H9 (cell line): ENCODE data around the gene CA9. TPM values are rescaled to one million over a fixed set of nuclear protein-coding genes. Genes with fewer than 3 reads are reported as not detected.

Experiments used
- DNase-seq: peaks from one replicate; pipeline ENCODE4 v3.0.0-alpha.2; 2017
- H2AFZ ChIP-seq: one replicate; pipeline ENCODE4 v1.6.1; 2013; ENCODE audit warnings: mild to moderate bottlenecking, low read length, control low read depth, moderate library complexity
- H2AK5ac ChIP-seq: 2 replicates; pipeline ENCODE4 v1.6.1; 2013; ENCODE audit warnings: low read length, control low read depth, mixed read lengths; ENCODE audit not compliant: insufficient read length
- H2BK120ac ChIP-seq: one replicate; pipeline ENCODE4 v1.6.1; 2013; ENCODE audit warnings: low read depth, mild to moderate bottlenecking, low read length, control low read depth, inconsistent platforms; ENCODE audit not compliant: poor library complexity, severe bottlenecking
- H2BK12ac ChIP-seq: 2 replicates; pipeline ENCODE4 v1.6.1; 2013; ENCODE audit warnings: low read length, control low read depth, mixed read lengths, low read depth; ENCODE audit not compliant: insufficient read length
- H2BK15ac ChIP-seq: 2 replicates; pipeline ENCODE4 v1.6.1; 2013; ENCODE audit warnings: low read depth, low read length, control low read depth
- H2BK20ac ChIP-seq: one replicate; pipeline ENCODE4 v1.6.1; 2013; ENCODE audit warnings: low read depth, mild to moderate bottlenecking, low read length, control low read depth, inconsistent platforms; ENCODE audit not compliant: poor library complexity, severe bottlenecking
- H2BK5ac ChIP-seq: 2 replicates; pipeline ENCODE4 v1.6.1; 2013; ENCODE audit warnings: low read length, control low read depth, mixed read lengths; ENCODE audit not compliant: insufficient read length
- H3K14ac ChIP-seq: 2 replicates; pipeline ENCODE4 v1.6.1; 2013; ENCODE audit warnings: low read length, control low read depth; ENCODE audit not compliant: insufficient read depth
- H3K18ac ChIP-seq: 2 replicates; pipeline ENCODE4 v1.6.1; 2013; ENCODE audit warnings: low read depth, mild to moderate bottlenecking, mixed read lengths, low read length, control low read depth; ENCODE audit not compliant: insufficient read length
- H3K23ac ChIP-seq: 2 replicates; pipeline ENCODE4 v1.6.1; 2013; ENCODE audit warnings: low read length, control low read depth, mixed read lengths, low read depth; ENCODE audit not compliant: insufficient read length
- H3K23me2 ChIP-seq: 2 replicates; pipeline ENCODE4 v1.6.1; 2013; ENCODE audit warnings: low read depth, mild to moderate bottlenecking, mixed read lengths, low read length, control low read depth; ENCODE audit not compliant: insufficient read length, poor library complexity, severe bottlenecking
- H3K27ac ChIP-seq: 2 replicates; pipeline ENCODE4 v1.5.1; 2013; ENCODE audit warnings: low read length, control low read depth, mixed read lengths, low read depth; ENCODE audit not compliant: insufficient read length
- H3K27me3 ChIP-seq: 2 replicates; pipeline ENCODE4 v1.6.1; 2013; ENCODE audit warnings: low read length, control low read depth, inconsistent platforms; ENCODE audit not compliant: insufficient read depth
- H3K4ac ChIP-seq: 2 replicates; pipeline ENCODE4 v1.6.1; 2013; ENCODE audit warnings: low read depth, mild to moderate bottlenecking, control low read depth, inconsistent platforms, low read length, moderate library complexity
- H3K4me1 ChIP-seq: 2 replicates; pipeline ENCODE4 v1.6.1; 2013; ENCODE audit warnings: low read length, control low read depth, inconsistent platforms; ENCODE audit not compliant: insufficient read depth
- H3K4me2 ChIP-seq: 2 replicates; pipeline ENCODE4 v1.6.1; 2013; ENCODE audit warnings: low read length, control low read depth, mixed read lengths; ENCODE audit not compliant: insufficient read length, insufficient read depth
- H3K56ac ChIP-seq: 2 replicates; pipeline ENCODE4 v1.6.1; 2013; ENCODE audit warnings: low read depth, mild to moderate bottlenecking, mixed read lengths, low read length, control low read depth; ENCODE audit not compliant: insufficient read length
- H3K79me1 ChIP-seq: 2 replicates; pipeline ENCODE4 v1.6.1; 2013; ENCODE audit warnings: low read depth, mild to moderate bottlenecking, moderate library complexity, low read length, control low read depth, inconsistent platforms; ENCODE audit not compliant: insufficient read depth, poor library complexity, severe bottlenecking
- H3K79me2 ChIP-seq: 2 replicates; pipeline ENCODE4 v1.6.1; 2013; ENCODE audit warnings: low read length, control low read depth, inconsistent platforms; ENCODE audit not compliant: insufficient read depth
- H3K9ac ChIP-seq: 2 replicates; pipeline ENCODE4 v1.6.1; 2013; ENCODE audit warnings: low read length, control low read depth, mixed read lengths; ENCODE audit not compliant: insufficient read length; ENCODE audit errors: extremely low read depth
- H3K9me3 ChIP-seq: one replicate; pipeline ENCODE4 v1.6.1; 2013; ENCODE audit warnings: low read depth, low read length, inconsistent platforms; ENCODE audit not compliant: control insufficient read depth
- H3T11ph ChIP-seq: one replicate; pipeline ENCODE4 v1.6.1; 2013; ENCODE audit warnings: mild to moderate bottlenecking, low read length, control low read depth, inconsistent platforms
- H4K20me1 ChIP-seq: one replicate; pipeline ENCODE4 v1.6.1; 2013; ENCODE audit not compliant: control insufficient read depth, insufficient read length, insufficient read depth
- H4K5ac ChIP-seq: 2 replicates; pipeline ENCODE4 v1.6.1; 2013; ENCODE audit warnings: low read depth, mild to moderate bottlenecking, mixed read lengths, low read length, control low read depth; ENCODE audit not compliant: insufficient read length
- H4K8ac ChIP-seq: replicated peaks from 2 replicates; pipeline ENCODE4 v1.6.1; 2013; ENCODE audit warnings: low read length, control low read depth, mixed read lengths, low read depth; ENCODE audit not compliant: insufficient read length
- H4K91ac ChIP-seq: 2 replicates; pipeline ENCODE4 v1.6.1; 2013; ENCODE audit warnings: low read depth, mild to moderate bottlenecking, moderate library complexity, mixed read lengths, low read length, control low read depth; ENCODE audit not compliant: insufficient read length
- H3K27ac Mint-ChIP-seq, 3 experiments: 2 replicates in 2 of 3; 3 replicates in 1 of 3; pipeline ENCODE4 v1.8.0; 2020 to 2021; ENCODE audit warnings: mixed read lengths in 3 of 3, mild to moderate bottlenecking in 1 of 3, moderate library complexity in 1 of 3
- H3K27me3 Mint-ChIP-seq: 2 replicates; pipeline ENCODE4 v1.8.0; 2021; ENCODE audit warnings: low read depth, mild to moderate bottlenecking, moderate library complexity, mixed read lengths
- H3K36me3 Mint-ChIP-seq, 3 experiments: 2 replicates in 2 of 3; 3 replicates in 1 of 3; pipeline ENCODE4 v1.8.0; 2020 to 2021; ENCODE audit warnings: low read depth in 3 of 3, mixed read lengths in 3 of 3; ENCODE audit not compliant: insufficient read depth in 1 of 3
- H3K4me1 Mint-ChIP-seq, 2 experiments: 2 replicates each; pipeline ENCODE4 v1.8.0; 2020; ENCODE audit warnings: mixed read lengths in 2 of 2
- H3K4me3 Mint-ChIP-seq, 2 experiments: 2 replicates in 1 of 2; 3 replicates in 1 of 2; pipeline ENCODE4 v1.8.0; 2020 to 2021; ENCODE audit warnings: mild to moderate bottlenecking in 2 of 2, mixed read lengths in 2 of 2, moderate library complexity in 1 of 2
- H3K9me3 Mint-ChIP-seq, 2 experiments: 2 replicates in 1 of 2; 3 replicates in 1 of 2; pipeline ENCODE4 v1.8.0; 2020; ENCODE audit warnings: mild to moderate bottlenecking in 2 of 2, mixed read lengths in 2 of 2, moderate library complexity in 1 of 2
- CTCF ChIP-seq: fragments of 200-600 bp; sonication (generic); conservative IDR thresholded peaks from 3 replicates; pipeline ENCODE4 v1.8.0; 2021; ENCODE audit warnings: antibody characterized with exemption, mild to moderate bottlenecking
- WGBS: extraction: QIAGEN DNeasy Blood & Tissue Kit; methylation state at CpG from one replicate; pipeline ENCODE4 v1.1.7; 2013; ENCODE audit warnings: missing lambda C conversion rate, low lambda C conversion rate, mixed read lengths; ENCODE audit not compliant: insufficient read length; ENCODE audit errors: extremely low coverage; 5-methylcytosine and 5-hydroxymethylcytosine counted together
- total RNA-seq: library from RNA; stranded (reverse); gene quantifications from 2 replicates; pipeline ENCODE4 v1.2.1, GENCODE V29; 2021

Gene CA9
- total RNA-seq, 1 experiment from 2014 or later = 0.94 TPM

GRCh38 chr9:35697486-35697885 is 23.8 kb downstream of the CA9 start:
- H4K8ac ChIP-seq = no peak overlapping the region
- H3K27me3 ChIP-seq = no peaks in the 10 kb centered on the region
- WGBS = no CpG with 5 or more reads among the region's 14 CpGs
- H2BK15ac ChIP-seq = no peak overlapping the region
- H3K23me2 ChIP-seq = no peaks in the 10 kb centered on the region
- no peak overlapping the region for H3K4me2 ChIP-seq
- Mint-ChIP-seq H3K4me3 (no peak overlapping the region), H3K36me3 (peaks cover 2 to 10% (median 5%) of the 10 kb centered on the region in 3 experiments; a peak in 6 of 7 replicates), H3K27me3 (no peaks in the 10 kb centered on the region), H3K9me3 (no peaks in the 10 kb centered on the region), H3K4me1 (no peaks in the 10 kb centered on the region; a peak in 1 of 4 replicates), H3K27ac (no peak overlapping the region)
- no peak overlapping the region for H4K5ac ChIP-seq
- no peak overlapping the region for H2BK5ac ChIP-seq
- H2AFZ ChIP-seq = no peak overlapping the region
- H2BK12ac ChIP-seq = no peak overlapping the region
- H3K18ac ChIP-seq = no peak overlapping the region
- H3K9ac ChIP-seq = no peak overlapping the region
- no peak overlapping the region for H2BK120ac ChIP-seq
- H3K23ac ChIP-seq = no peak overlapping the region
- no peaks in the 10 kb centered on the region for H3K4me1 ChIP-seq
- no peak overlapping the region for H4K91ac ChIP-seq
- H3K14ac ChIP-seq = no peak overlapping the region
- H3K79me2 ChIP-seq = no peaks in the 10 kb centered on the region
- no peak overlapping the region for H3K56ac ChIP-seq
- TF ChIP-seq CTCF = no peak
- no peaks in the 10 kb centered on the region for H3K79me1 ChIP-seq
- no peak overlapping the region for H3T11ph ChIP-seq
- H2AK5ac ChIP-seq = no peak overlapping the region
- no peaks in the 10 kb centered on the region for H4K20me1 ChIP-seq
- no peak overlapping the region for H2BK20ac ChIP-seq
- H3K9me3 ChIP-seq = no peaks in the 10 kb centered on the region
- DNase-seq = no peak
- H3K27ac ChIP-seq = no peak overlapping the region
- no peak overlapping the region for H3K4ac ChIP-seq
